H54 (cell line): ENCODE measurements around the gene AQP12A.

Experiments used
- DNase-seq: peaks from one replicate; pipeline ENCODE4 v3.0.0; 2011; ENCODE audit warnings: low spot score, mixed read lengths; ENCODE audit not compliant: insufficient read length
- FAIRE-seq: peaks from 3 replicates; lab custom pipeline; 2011; peaks lifted over from hg19 to GRCh38; lab: Jason Lieb, UNC
- POLR2A ChIP-seq: IDR thresholded peaks from 2 replicates; pipeline ENCODE4 v1.6.1; 2011; ENCODE audit warnings: low read depth, mild to moderate bottlenecking, low read length

The AQP12A gene

DNA sequence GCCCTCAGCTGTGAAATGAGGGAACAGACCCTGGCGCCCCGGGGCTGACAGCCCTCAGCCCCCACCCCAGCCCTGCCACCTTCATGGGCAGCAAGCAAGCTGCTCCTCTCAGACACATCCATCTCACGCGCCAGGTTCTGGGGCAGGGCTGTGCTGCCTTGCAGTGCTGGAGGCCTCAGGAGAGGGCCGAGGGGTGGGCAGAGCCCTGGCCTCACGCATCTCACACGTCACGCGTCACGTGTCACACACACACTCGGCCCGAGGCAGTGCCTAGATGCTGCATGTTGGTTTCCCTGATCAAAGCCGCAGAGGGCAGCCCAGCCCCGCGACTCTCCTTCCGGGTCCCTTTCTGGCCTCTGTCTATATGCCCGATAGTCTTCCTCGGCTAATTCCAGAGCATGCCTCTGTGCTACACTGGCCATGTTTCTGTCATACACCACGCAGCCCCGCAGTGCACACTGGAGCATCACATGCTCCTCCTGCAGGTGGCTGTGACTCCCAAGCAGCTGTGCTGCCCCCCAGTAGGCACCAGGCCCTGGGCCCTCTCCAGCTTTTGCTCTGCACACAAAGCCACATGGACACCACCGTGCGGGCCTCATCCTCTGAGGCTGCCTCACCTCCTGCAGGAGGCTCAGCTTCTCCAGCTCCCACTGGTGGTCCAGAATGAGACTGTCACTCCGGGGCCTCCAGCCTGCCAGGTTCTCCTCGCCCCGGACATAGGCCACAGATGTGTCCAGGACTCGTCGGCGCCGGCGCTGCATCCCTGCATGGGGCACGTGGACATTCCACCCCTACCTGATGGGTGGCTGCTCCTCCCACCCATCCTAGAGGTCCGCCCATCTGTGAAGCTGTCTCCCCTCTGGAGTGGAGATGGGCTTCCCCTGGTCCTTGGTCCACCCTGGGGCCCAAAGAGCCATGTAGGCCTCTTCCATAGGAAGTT, 31.4 kb downstream of the AQP12A start:
- TF ChIP-seq POLR2A, result no peak
- DNase-seq (no peak), FAIRE-seq (no peak)

DNA sequence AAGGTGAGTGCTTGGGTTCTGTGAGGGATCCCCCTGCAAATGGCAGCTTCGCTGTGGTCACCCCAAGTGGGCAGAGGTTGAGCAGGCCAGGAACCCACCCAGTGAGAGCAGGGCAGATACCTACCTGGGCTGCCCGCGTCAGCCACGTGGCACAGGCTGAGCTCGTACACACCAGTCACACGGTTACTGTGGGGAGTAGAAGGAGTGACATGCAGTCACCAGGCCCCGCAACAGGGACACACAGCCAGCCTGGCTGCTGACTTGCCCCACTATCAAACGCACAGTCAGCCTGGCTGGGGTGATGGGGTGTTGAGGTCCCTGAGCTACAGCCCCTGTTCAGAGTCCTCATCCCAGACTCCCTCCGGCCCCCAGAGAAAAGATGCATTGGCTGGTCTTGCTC, 32.2 kb downstream of the AQP12A start:
- FAIRE-seq, result no peak
- TF ChIP-seq POLR2A, result no peak

DNA sequence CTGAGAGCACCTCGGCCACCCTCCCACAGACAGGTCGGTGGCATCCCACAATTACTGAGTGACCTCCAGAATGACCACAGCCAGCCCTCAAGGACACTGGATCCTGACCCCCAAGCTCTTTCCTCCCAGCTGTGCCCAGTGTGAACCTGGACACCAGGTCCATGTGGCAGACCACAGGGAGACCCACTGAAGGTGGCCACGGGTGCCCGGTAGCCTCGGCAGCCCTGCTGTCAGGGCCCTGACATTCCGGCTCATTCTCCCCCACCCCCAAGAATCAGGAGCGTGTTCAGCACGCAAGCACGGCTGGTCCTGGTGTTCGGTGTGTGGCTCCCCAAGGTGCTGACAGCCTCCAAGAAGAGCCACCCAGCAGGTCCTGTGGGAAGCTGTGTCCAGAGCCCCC, 32.8 kb downstream of the AQP12A start:
- no peak for FAIRE-seq
- TF ChIP-seq POLR2A, result no peak

More for the DNA sequence above, 32.2 kb downstream of the AQP12A start:
- DNase-seq, result no peak

DNA sequence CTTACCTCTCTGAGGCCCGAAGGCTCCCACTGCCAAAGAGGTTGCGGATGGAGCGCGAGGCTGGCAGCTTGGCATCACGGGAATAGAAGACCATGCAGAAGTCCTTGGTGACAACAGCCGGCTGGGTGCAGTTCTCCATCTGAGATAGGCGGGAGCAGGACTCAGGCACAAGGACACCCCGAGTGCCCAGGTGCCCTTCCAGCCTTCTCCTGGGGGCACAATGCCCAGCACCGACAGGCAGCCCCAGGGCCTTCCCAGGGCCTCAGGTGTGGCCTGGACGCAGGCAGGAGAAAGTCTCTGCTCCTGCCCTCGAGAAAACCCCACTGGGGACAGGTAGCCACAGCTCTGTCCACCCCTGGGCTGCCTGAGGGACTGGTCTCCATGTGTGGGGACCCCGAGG, 33.6 kb downstream of the AQP12A start:
- FAIRE-seq (no peak), DNase-seq (no peak)
- TF ChIP-seq POLR2A, result no peak

More for the DNA sequence above, 32.8 kb downstream of the AQP12A start:
- DNase-seq, result no peak

DNA sequence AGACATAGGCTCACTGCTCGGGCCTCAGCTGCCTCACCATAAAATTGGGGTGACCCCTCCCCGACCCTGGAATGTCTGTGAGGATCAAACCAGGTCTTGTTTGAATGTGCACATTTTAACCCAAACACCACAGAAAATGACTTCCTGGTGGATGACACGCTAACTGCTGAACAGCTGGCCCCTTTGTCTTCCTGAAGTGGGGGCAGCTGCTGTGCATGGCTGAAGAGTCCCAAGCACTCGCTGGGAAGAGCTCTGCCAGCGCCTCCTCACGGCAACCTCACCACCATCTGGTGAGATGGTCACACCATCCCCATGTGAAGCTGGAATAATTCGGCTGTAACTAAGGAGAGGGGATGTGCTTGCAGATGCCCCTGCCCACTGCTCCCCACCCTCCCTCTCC, 34.0 kb downstream of the AQP12A start:
- DNase-seq, result no peak
- no peak for TF ChIP-seq POLR2A
- FAIRE-seq, result no peak

DNA sequence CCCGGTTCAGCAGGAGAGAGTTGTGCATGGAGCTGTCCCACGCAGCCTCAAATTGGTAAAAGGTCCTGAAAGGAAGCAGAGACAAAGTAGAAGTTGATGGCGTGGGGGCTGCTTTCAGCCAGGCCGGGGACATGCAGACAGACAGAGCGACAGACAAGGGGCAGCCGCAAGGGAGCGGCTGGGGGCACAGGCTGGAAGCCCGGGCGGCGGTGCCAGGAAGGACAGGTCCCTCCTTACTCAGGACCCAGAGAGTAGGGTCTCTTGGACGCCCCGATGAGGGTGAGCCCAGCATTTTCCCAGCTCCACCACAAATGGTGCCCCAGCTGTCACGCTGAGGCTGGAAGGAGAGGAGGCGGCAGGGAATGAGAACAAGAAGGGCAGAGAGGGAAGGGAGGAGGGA, 35.2 kb downstream of the AQP12A start:
- FAIRE-seq, result no peak
- no peak for DNase-seq
- TF ChIP-seq POLR2A, result no peak

DNA sequence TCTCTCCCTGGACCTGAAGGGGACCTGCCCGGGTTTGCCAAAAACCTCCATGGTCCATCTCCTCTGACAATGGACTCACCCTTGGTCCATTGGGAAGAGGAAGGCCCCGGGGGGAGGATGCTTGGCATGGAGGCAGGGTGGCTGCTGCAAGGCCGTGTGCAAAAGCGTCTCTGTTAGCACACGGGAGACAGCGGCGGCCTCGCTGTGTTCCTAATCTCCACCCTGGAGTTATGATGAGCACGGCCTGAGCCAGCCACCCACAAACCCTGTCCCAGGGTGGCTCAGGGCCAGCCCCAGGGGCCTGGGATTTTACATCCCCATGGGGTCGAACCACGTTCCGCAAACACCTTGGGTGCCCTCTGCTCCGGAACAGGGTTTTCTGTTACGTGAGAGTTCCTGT, 35.8 kb downstream of the AQP12A start:
- no peak for TF ChIP-seq POLR2A
- FAIRE-seq, result no peak
- no peak for DNase-seq

DNA sequence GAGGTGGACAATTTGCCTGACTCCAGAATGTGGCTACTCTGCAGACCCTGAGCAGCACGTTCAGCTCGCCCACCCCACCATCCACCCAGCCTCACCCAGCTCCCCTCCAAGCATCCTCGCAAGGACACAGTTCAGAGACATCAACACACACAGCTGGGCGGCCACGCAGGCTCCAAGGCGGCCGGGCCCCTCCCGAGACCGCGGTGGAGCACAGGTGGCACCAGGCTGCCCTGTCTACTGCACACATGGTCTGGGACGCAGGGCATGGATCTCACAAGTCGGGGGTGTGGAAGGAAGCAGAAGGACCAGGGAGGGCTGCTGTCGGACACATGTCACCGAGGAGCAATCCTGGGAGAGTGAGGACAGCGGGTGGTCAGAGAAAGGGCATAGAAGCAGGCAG, 36.2 kb downstream of the AQP12A start:
- TF ChIP-seq POLR2A, result no peak
- FAIRE-seq, result no peak
- no peak for DNase-seq

DNA sequence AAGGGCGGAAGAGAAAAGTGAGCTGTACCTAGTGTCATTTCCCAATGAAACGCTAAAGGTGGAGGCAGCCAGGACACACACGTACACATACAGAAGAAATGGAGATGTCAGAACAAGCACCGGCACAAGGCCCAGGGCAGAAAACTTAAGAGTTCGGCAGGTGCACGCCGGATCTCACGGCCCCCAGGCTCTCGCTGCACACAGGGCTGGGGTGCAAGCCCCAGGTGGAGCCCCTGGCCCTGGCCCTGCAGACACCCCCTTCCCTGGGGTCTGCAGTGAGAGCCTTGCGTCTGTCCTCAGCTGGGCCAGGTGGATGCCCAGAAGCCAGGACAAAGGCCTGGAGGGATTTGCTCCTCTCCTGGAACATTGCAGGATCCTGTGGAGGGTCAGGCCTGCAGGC, 36.7 kb downstream of the AQP12A start:
- DNase-seq (no peak), FAIRE-seq (no peak)
- no peak for TF ChIP-seq POLR2A

DNA sequence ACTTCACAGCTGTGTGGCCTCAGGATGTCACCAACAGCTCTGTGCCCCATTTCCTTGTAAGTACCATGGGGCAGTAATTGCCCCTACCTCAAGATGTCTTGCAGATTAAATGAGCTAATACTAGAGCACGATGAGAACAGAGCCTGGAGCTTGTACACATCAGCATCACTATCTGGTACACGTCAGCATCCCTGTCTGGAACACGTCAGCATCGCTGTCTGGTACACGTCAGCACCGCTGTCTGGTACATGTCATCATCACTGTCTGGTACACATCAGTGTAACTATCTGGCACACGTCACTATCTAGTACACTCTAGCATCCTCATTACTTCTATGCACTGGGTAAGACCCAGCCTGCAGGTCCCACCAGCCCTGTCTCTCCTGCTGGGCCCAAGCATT, 37.2 kb downstream of the AQP12A start:
- no peak for FAIRE-seq
- DNase-seq, result no peak
- TF ChIP-seq POLR2A, result no peak

DNA sequence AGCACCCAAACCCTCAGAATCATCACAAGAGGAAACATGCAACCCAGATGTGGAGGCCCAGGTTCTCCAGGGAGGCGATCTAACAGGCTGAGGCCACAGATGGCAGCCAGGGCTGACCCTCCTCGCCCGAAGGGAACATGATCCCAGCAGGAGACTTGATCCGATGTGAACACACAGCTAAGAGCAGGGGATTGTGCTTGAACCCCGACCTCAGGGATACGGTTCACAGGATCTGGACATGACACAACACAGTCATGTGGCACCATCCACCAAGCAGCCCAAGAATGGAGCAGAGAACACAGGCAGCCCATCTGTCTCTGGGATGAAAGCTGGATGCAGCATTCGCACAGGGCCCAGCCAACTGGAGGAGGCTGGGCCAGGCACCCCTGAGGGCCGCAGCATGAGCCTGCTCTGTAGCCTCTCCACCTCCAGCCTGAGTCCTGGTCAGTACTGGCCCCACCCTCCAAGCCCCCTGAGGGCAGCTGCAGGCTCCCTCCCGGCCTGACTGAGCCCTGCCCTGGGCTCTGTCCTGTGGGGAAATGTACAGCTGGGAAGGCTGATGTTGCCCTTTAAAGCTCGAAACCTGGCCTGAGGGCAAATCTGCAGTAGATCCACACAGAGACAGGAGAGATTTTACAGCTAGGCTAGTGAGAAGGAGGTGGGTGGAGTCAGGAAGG, 39.0 kb downstream of the AQP12A start:
- FAIRE-seq (no peak), DNase-seq (no peak)

DNA sequence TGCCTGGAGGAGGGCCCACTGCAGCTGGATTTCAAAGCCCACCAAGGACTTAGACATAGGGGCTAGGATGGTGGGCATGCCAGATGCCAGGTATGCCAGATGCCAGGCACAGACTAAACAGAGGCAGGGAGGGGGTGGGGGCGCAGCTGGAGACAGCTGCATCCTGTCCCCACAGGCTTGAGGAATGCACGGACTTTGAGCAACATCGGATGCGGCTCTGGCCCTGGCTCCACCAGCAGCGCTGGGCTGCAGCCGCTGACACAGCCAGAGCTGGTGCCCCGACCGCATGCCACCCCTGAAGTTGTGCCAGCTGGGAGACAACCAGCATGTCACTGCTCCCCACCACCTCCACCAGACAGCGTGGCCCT, 39.5 kb downstream of the AQP12A start:
- TF ChIP-seq POLR2A, result no peak
- FAIRE-seq (no peak), DNase-seq (no peak)

More for the DNA sequence above, 39.0 kb downstream of the AQP12A start:
- no peak for TF ChIP-seq POLR2A

DNA sequence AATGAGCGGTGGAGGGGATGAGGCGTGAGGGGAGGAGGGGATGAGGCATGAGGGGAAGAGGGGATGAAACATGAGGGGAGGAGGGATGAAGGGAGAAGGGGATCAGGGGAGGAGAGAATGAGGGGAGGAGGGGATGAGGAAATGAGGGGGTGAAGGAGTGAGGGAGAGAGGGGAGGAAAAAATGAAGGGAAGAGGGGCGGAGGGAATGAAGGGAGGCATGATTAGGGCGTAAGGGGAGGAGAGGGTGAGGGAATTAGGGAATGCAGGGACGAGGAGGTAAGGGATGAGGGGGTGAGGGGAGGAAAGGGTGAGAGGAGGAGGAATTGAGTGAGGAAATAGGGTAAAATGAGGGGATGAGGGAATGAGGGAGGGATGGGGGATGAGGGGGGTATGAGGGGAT, 40.5 kb downstream of the AQP12A start:
- TF ChIP-seq POLR2A, result no peak
- no peak for DNase-seq
- FAIRE-seq, result no peak

DNA sequence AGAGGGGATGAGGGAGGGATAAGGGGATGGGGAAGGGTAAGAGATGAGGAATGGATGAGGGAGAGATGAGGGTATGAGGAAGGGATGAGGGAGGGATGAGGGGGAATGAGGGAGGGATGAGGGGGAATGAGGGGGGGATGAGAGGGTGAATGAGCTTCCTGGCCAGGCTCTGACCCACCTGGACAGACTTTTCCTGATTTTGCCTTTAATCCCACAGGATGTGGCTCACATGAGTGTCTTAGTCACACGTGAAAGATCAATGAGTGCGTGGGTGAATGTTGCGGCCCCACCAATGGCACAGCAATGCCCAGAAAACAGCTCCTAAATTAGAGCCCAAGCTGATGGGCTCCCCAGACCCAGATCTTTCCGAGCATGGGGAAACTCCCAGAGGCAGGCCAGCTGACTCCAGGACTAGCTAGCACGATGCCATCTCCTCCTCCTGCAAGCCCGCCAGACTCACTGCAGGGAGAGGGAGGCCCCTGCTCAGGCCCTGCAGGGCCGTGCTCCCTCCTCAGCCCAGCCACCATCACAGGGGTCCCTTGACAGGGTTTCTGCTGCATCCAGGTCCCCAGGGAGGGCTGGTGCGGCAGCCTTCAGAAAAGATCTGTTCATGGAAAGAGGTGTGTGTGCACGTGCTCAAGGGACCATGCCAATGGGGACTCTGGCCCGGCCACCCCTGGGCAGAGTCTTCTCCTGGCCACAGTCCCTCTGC, 41.4 kb downstream of the AQP12A start:
- DNase-seq (no peak), FAIRE-seq (no peak)
- TF ChIP-seq POLR2A, result no peak
